GM18867 (cell line): ENCODE results near the gene ITGB1.
A peak's percentile ranks its signal among the peaks of the same experiment; 100 is the strongest.
"Not testable (repeated sequence)": the region's sequence is repeated elsewhere in the genome, so short reads cannot be mapped to it uniquely, and the experiment has no call there.

Experiments
- ATAC-seq: cut with Tn5 transposase; IDR thresholded peaks from one replicate; pipeline ENCODE4 v1.9.1; 2021; ENCODE audit warnings: mild to moderate bottlenecking, moderate library complexity; ENCODE audit not compliant: unreplicated experiment

ITGB1 gene

GRCh38 chr10:32958085-32959005 is at the start of gene ITGB1:
Gene ITGB1 (minus strand): TSS chr10:32958230. CDS start chr10:32935558, 22,672 bp downstream.
- ATAC-seq, result peak; percentile 87

- no peak for ATAC-seq
Observed at GRCh38 chr10:33006342-33006887, 48.4 kb upstream of the ITGB1 start.

DNA sequence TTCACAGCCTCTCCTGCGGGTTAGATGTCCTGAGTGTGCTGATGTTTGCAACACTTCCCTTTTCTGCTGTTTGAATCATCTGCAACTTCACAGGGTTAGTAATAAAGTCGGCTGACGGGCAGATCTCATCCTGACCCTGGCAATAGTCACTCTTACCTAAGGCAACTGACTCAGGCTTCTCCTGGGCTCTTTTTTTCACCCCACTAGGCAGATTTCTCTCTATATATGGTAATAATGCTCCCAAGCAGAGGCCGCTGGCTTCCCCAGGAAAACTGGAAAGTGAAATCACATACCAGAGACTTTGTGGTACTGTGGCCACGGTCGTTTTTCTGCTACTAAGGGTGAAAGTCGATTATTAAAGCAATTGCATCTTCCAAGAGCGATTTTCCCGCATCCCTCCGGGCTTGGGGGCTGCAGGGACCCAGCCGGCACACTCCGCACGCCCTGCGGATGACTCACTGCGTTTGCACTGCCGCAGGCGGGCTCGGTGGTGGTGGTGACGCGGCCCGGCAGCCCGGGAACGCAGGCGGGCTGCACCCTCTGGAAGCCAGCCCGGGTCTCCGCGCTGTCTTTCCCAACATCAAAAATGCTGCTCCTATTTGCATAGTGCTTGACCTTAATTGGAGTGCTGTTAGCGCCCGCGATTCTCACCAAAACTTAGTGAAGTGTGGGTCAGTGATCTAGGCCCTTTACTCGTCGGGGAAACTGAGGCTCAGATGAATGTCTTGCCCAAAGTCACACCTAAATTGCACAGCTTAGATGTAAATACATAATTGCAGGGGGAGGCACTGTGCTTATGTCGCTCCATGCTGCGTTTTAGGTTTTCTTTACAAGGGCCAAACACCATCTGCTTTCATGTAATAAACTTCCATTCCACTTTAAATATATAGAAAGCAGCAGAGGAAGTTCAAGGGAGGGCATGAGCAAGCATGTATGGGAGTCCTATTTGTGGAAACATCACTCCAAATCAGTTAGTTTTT is 47.6 kb upstream of the ITGB1 start:
- ATAC-seq, result peak; percentile 48

GRCh38 chr10:33001908-33002492 is 44.0 kb upstream of the ITGB1 start:
- ATAC-seq, result no peak

GRCh38 chr10:32998060-32998581 is 40.1 kb upstream of the ITGB1 start:
- ATAC-seq, result not testable (repeated sequence)

- peak; percentile 39 for ATAC-seq
Observed at GRCh38 chr10:32995751-32996150, 37.7 kb upstream of the ITGB1 start.

- no peak for ATAC-seq
Observed at GRCh38 chr10:32995066-32995622, 37.1 kb upstream of the ITGB1 start.

GRCh38 chr10:32994632-32995031 is 36.6 kb upstream of the ITGB1 start:
- ATAC-seq, result not testable (repeated sequence)

GRCh38 chr10:32992310-32992709 is 34.3 kb upstream of the ITGB1 start:
- not testable (repeated sequence) for ATAC-seq

DNA sequence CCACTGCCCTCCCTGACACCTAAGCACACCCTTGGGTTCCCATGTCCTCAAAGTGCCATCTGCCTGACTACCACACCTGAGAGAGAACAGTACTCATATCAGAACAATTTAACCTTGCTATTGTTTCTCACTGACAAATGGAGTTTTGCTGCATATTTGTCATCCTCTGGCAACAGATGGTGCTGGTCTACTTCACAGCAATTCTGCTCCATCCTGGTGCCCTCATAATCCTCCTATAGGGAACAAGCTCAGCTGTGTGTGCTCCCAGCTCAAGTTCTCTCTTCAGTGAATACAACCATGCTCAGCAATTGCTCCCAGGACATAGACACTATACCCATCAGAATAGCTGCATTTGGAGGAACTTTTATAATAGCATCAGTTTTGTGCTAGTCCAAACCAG is 32.8 kb upstream of the ITGB1 start:
- ATAC-seq, result no peak

DNA sequence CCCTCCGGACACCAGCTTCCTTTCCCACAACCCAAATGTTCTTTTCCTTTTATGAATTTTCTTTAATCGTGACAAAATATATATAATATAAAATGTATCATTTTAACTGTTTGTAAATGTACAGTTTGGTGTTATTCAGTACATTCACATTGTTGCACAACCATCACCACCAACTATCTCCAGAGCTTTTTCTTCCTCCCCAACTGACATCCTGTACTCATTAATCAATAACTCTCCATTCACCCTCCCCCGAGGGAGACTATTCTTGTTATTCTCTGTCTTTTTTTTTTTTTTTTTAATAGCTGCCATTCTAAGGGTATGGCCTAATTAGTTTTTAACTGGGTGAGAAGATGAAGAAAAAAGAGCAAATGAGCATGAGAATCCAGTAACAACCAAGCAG is 30.6 kb upstream of the ITGB1 start:
- ATAC-seq, result no peak

- no peak for ATAC-seq
Observed at GRCh38 chr10:32987172-32987571, 29.1 kb upstream of the ITGB1 start.

- no peak for ATAC-seq
Observed at GRCh38 chr10:32985775-32986350, 27.8 kb upstream of the ITGB1 start.

- no peak for ATAC-seq
Observed at GRCh38 chr10:32985341-32985764, 27.3 kb upstream of the ITGB1 start.

GRCh38 chr10:32984003-32984600 is 26.1 kb upstream of the ITGB1 start:
- ATAC-seq, result no peak

- no peak for ATAC-seq
Observed at GRCh38 chr10:32982911-32983909, 25.2 kb upstream of the ITGB1 start.

DNA sequence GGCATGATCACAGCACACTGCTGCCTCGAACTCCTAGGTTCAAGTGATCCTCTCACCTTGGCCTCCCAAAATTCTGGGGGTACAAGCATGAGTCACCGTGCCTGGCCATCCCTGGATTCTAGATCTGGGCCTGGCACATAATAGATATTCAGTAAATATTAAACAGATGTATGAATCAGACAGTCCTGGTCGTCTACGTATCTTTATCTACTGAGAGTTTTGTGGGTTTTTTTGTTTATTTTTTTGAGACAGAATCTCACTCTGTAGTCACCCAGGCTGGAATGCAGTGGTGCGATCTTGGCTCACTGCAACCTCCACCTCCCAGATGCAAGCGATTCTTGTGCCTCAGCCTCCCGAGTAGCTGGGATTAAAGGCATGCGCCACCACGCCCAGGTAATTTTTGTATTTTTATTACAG is 24.3 kb upstream of the ITGB1 start:
- ATAC-seq, result no peak

DNA sequence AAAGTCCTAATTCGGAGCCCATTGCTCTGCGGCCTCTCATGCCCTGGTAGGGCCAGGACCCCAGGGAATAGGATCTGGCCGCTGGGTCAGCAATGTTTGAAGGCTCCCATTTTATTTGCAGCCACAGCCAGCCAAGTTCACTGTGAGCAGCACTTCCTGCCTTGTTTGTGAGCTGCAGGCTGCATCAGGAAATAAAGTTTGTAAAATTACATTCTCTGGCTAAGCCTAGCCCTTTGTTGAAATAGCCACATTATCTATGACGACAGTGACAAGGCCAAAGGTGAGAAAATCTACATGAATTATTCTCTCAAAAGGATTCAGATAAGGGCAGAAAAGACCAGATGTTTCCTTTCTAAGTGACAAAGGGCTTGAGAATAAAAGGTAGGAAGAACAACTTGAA is 23.7 kb upstream of the ITGB1 start:
- ATAC-seq, result no peak
